NCI-H1436 treated with DMSO at 0.1 percent for 48 hours (cell line): Measurements from ENCODE around the gene DAG1.
"Not testable (repeated sequence)": the region's sequence is repeated elsewhere in the genome, so short reads cannot be mapped to it uniquely, and the experiment has no call there.

Source experiments
- DNase-seq: peaks from one replicate; lab custom pipeline; 2025; lab: John Stamatoyannopoulos, UW

DAG1 gene

DNA sequence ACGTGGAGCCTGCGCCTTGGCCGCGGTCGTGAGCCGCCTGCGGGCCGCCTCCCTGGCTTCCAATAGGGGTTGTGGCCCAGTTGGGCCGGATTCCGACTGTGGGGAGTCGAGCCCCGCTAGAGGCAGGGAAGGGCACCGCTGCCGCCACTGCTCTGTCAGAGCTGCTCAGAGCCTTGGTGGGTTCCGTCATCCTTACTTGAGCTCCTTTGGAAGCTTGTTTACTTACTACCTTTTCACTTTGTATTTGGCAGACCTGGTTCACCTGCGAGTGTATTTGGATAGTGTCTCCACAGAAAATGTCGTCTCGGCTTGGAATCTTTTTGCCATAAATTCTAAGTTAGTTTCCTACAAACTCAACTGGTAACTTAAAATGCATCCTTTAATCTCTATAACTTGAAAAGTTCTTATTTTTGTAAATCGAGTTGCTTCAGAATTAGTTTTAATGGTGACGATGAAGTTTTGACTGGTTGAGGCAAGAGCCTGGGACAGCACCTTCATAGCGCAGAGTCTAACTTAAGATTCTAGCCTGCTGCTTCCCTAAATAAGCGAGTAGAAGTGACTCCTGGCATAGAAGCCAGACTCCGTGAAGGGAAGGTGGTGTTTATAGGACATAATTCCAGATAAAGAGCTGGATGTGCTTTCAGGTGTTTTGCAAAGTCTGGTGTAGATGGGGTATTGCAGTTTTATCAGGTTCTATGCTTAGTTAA lies 800 bp downstream of the DAG1 start:
- no peak for DNase-seq

DNA sequence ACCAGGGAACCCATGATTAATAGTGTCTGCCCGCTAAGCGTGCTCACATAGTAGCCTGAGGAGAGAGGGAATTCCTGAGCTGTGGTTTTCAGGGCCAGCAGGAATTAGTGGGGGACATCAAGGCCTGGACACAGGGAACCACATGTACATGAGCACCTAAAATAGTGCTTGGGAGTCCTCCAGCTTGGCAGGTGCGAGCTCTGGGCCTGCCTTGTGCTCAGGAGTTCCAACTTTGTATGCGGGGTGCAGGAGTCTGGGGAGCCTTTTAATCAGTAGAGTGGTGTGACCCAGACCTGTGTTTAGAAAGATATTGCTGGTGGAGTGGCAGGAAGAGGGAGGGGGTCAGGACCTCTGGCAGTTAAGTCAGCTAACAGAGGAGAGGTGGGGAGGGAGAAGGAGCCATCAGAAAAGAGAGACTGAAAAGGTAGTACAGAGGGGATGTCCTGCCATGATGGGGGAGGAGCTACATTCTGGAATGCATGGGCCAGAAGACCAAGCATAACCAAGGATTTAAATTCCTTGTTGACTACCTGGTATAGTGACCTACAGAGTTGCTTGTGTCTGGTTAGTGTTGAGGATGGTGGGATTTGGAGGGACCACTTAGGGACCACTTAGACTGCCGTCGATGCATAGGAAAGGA lies 1.9 kb downstream of the DAG1 start:
- no peak for DNase-seq

DNA sequence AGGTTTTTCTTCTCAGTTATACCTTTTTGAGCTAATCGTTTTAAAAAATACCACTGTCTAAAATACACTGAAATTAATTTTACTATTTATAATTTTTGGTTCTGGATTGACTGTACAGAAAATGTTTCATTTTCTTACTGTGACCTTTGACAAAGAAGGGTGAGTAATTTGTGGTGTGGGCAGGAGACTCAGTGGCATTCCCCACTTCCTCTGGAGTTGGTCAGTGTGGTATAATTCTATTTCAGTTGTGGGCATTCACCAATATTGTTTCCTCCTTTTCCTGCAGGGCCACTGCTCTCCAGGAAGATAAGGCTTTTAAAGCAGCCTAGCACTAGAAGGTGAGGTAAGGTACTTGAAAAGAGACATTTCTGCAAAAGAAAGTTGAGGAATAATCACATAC lies 6.5 kb downstream of the DAG1 start:
- no peak for DNase-seq

DNA sequence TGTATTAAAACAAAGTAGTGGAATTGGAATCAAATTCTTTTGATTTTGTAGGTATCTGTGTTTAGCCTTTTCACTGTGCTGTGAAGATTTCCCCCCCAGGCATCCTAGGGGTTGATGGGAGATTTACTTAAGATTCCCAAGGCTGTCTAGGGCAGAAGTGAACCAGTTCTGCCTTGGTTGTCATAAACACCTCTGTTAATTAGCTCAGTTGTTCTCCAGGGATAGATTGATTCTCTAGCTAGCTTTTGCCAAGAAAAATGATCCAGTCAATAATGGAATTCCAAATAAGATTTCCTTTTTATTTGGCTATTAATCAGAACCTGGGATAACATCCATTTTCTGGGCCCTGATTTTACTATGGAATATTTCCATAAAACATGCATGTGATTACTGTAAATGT lies 12.7 kb downstream of the DAG1 start:
- DNase-seq: no peak

DNA sequence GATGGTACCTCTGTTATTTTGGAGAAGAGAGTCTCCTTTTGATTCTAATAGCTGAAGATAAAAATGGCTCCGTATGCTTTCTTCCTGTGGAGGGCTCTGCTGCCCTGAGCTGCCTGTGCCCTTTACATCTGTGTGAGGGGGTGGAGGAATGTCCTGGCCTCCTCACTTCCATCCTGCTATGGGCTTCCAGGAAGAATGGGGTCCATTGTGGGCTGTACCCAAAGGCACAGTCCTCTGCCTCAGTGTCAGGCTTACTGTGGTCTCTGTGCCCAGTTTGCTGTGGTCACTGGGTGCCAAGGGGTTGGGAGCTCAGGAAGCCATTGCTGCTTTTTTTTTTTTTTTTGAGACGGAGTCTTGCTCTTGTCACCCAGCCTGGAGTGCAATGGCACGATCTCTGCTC lies 14.4 kb downstream of the DAG1 start:
- DNase-seq: no peak

DNA sequence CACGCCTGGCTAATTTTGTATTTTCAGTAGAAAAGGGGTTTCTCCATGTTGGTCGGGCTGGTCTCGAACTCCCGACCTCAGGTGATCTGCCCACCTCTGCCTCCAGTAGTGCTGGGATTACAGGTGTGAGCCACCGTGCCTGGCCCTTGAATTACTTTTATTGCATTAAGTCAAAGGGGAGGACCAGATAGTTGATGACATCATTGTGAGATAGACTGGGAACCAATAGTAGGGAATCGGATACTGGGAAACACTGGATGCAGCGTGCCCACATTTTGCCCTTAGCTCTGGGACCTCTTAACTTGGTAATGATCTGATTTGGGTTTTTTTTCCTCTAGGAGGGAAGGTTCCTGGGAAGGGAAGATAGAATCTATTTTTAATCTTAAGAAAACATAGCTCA lies 19.2 kb downstream of the DAG1 start:
- DNase-seq: no peak

DNA sequence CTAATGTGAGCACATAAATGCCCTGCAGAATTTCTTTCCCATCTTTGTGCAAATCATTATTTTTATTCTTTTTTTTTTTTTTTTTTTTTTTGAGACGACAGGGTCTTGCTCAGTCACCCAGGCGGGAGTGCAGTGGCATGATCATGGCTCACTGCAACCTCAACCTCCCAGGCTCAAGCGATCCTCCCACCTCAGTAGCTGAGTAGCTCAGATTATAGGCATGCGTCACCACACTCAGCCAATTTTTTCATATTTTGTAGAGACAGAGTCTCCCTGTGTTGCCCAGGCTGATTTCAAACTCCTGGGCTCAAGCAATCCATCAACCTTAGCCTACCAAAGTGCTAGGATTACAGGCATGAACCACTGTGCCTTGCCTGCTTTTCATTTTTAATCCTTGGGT lies 22.9 kb downstream of the DAG1 start:
- no peak for DNase-seq

DNA sequence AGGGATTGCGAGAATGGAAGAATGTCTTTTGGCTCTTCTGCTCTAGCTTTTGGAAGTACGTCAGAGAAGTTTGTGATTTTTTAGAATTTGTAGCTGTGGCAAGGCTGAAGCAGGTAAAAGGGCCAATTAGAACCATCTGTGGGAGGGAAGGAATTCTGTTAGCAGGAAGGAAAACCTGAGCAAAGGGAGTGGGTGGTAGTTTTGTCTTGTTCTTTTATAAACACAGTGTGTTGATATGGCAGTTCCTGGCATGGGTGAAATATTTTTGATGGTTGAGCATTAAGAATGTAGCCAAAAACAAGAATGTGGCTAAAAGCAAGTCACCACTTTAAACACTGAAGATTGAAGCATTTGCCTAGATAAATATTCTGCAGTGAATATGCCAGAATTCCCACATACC lies 23.8 kb downstream of the DAG1 start:
- DNase-seq: no peak

DNA sequence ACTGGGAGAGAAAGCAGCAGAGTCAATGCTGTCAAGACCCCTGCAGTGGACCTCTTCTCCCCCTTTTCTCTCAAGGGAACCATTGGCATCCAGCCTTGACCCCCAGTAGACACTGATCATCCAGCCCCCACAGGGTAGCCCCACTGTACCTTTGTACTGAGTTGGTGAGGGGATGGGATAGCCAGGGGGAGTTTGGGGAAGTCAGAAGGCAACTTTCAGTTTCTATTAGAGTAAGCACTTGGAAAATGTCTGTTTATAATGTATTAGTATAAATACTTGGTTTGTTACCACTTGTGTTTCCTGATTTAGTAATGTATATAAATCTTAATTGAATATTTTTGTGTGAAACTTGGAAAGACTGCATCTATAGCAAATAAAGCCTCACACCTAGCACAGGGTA lies 25.0 kb downstream of the DAG1 start:
- no peak for DNase-seq

DNA sequence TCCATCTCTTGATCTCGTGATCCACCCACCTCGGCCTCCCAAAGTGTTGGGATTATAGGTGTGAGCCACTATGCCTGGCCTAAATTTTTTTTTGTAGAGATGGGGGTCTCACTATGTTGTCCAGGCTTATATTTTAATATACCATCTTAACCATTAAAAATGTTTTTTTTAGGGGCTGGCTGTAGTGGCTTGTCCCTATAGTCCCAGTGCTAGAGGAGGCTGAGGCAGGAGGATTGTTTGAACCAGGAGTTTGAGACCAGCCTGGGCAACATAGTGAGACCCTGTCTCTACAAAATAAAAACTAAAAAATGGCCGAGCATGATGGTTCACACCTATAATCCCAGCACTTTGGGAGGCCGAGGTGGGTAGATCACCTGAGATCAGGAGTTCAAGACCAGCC lies 26.8 kb downstream of the DAG1 start:
- not testable (repeated sequence) for DNase-seq

DNA sequence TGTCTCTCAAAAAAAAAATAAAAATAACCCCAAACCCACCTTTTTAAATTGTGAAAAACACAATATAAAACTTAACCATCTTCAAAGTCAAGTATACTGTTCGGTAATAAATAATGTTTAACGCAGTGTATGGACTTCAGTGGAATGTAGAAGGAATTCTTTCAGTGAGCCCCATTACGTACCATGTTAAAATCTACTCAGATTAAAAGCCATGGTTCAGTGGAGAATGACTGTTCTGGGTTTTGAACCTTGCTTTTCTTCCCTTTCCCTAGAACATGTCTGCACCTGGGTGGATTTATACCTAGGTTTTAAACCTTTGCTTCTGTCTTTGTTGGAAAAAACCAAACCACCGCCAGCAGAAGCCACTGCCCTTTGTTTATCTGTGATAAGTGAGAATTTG lies 27.5 kb downstream of the DAG1 start:
- DNase-seq: no peak

DNA sequence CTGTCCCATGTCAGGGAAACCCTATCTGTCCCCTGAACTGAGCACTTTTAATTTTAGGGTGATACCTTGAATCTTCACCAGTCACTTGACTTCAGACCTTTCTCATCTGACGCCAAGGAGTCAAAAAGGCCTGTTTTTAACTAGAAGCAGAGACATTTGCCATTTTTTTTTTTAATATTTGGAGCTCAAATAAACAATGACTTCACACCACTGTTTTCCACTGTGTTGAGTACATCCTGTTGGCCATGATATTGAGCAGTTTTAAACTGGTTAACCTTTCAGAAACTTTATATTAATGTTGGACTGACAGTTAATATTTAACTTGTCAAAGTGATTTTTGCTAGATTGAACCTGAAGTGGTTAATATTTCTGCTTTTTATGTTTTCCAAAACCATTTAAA lies 28.2 kb downstream of the DAG1 start:
- no peak for DNase-seq

DNA sequence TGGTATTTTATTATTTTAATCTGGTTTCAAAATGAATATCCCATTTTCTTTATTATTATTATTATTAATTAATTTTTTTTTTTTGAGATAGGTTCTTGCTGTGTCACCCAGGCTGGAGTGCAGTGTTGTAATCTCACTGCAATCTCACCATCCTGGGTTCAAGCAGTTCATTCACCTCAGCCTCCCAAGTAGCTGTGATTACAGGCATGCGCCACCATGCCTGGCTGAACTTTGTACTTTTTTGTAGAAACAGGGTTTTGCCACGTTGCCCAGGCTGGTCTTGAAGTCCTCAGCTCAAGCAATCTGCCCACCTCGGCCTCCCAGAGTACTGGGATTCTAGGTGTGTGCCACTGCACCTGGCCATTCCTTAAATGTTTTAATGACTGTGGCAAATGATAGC lies 28.6 kb downstream of the DAG1 start:
- no peak for DNase-seq

DNA sequence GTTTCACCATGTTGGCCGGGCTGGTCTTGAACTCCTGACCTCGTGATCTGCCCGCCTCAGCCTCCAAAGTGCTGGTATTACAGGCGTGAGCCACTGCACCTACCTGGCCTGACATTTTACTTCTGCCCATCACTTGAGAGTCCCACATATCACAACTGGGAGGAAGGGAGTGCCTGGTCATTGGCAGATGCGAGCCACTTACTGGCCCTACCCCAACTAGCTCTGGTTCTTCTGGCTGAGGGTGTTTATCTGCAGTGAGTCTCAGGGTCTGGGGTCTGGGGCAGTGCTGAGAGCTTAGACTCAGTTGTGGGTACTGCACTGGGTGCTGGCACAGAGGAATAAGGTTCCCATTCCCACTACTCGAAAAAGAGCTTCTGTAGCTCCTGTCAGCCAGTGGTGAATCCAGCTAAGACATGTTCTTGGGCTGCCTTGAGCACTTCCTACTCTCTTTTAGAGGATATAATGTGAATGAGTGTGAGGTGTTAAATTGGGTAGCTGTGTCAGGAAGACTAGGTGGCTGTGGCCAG lies 30.2 kb downstream of the DAG1 start:
- no peak for DNase-seq

DNA sequence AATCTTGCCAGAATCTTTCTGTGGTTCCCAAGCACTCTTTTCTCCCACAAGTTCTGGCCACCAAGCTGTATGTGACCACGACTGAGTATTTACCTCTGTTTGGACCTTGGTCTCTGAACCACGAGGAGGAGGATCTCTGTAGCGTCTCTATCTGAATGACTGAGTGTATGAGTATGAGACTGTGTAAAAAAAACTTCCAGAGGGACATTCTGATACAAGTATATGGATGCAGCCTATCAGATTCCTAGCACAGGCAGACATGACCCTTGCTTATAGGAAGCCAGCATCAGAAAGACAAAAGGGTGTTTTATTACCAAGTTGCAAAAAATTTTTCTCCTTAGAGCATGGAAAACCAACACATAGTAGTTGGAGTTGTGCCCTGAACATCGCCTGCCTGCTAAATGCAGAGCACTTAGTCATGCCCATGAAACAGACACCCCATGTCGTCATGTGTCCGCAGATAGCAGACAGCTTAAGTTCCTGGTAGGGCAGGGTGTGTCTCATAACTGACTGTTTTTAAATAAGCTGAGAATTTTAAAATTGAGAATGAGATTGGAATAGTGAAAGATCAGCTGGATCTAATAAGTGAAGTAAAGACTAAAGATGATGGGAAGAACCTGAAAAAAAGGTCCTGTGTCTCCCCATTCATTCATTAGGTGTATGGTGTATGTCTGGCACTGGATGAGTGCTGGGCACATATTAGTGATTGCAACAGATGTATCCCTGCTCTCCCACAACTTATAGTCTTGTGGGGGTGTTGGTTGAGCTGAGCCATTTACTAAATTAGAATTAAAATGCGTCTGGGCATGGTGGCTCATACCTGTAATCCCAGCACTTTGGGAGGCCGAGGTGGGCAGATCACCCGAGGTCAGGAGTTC lies 30.9 kb downstream of the DAG1 start:
- DNase-seq: no peak

DNA sequence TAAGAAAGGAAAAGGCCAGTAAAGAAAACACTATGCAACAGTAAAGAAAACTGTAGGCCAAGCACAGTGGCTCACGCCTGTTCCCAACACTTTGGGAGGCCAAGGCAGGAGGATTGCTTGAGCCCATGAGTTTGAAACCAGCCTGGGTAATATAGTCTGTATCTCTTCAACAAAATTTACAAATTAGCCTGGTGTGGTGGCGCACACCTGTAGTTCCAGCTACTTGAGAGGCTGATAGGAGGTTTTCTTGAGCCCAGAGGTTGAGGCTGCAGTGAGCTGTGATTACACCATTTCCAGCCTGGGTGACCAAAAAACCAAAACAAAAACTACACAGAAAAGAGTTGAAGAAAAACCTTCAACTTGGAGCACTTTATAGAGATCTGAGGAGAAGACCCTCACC lies 31.8 kb downstream of the DAG1 start:
- DNase-seq: no peak

DNA sequence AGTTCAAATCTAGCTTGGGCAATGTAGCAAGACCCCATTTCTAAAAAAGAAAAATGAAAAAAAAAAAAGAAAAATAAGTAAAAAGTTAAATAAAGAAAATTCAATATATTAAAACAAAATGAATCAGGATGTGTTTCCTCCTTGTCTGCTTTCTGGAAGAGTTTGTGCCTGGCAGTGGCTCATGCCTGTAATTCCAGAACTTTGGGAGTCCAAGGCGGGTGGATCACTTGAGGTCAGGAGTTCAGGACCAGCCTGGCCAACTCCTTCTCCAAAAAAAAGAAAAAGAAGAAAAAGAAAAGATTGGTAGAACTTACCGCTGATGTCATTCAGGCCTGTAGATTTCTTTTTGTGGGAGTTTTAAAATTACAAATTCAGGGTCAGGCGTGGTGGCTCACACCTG lies 36.8 kb downstream of the DAG1 start:
- no peak for DNase-seq

DNA sequence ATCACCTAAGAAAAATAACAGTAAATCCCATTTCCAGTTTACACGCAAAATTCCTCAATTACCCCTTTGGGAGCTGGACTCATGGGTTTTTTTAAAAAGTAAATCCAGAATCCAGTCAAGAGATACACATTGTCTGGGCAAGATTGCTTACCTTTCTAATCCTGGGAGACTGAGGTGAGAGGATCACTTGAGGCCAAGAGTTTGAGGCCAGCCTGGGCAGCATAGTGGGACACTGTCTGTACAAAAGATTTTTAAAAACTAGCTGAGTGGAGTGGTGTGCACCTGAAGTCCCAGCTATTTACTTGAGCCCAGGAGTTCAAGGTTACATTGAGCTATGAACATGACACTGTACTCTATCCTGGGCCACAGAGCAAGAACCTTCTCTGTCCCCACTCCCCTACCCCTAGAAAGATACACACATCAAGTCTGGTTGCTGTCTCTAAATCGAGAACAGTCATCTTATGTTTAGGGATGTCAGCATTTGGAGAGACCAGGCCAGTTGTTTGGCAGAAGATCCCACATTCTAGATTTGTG lies 39.0 kb downstream of the DAG1 start:
- DNase-seq: no peak

DNA sequence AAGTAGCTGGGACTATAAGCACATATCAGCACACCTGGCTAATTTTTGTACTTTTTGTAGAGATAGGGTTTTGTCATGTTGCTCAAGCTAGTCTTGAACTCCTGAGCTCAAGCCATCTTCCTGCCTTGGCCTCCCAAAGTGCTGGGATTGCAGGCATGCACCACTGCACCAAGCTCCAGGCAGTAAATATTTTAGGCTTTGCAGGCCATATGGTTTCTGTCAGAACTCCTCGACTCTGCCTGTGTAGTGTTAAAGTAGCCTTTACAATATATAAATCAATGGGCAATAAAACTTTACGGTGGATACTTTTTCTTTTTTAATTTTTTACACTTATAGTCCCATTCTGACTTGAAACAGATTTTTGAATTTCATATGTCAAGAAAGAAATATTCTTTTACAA lies 41.6 kb downstream of the DAG1 start:
- no peak for DNase-seq

DNA sequence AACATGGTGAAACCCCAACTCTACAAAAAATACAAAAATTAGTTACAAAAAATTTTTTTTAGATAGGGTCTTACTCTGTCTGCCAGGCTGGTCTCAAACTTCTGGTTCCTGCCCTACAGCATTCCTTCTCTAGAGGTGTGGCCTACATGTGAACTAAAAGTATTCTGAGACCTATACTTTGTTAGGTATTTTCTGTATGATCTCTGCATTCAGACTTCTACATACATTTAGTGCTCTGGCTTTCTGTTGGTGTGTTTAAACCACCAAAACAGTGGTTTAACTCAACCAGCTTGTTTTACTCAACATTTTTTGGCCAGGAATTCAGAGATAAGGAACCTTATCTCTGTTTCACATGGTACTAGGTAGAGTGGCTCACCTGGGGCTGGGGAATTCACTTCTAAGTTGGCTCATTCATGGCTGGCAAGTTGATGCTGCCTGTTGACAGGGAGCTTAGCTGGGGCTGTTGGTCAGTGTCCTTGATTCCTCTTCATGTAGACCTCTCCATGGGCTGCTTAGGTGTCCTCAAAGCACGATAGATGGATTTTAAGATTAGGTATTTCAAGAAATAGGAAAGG lies 42.8 kb downstream of the DAG1 start:
- DNase-seq: no peak

DNA sequence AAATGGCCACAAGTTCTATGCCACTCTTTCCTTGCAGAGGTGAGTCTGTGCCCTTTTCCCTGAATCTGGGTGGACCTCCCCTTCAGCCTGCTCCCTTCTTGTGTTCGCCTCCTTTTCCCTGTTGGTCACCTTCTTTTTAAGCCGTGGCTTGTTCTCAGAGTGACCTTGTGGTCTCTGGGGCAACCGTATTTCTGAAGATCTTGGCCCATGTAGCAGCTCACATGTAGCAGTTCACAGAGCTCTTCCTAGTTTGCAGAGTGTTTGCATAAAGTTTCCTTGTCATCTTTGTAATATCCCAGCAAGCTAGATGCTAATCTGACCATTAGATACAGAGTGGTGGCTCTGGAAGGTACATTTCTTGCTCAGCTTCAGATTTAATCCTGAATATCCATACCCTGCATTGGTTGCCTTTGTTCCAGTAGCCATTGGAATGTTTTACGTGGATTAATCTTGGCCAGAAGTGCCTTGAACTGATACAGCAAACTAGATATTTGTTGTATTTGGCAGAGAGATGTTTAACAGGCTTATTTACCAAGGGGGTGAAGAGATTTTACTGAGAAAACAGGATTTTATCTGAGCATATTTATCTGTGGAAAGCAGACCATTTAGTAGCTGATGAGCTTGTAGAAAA lies 43.5 kb downstream of the DAG1 start:
- DNase-seq: no peak

DNA sequence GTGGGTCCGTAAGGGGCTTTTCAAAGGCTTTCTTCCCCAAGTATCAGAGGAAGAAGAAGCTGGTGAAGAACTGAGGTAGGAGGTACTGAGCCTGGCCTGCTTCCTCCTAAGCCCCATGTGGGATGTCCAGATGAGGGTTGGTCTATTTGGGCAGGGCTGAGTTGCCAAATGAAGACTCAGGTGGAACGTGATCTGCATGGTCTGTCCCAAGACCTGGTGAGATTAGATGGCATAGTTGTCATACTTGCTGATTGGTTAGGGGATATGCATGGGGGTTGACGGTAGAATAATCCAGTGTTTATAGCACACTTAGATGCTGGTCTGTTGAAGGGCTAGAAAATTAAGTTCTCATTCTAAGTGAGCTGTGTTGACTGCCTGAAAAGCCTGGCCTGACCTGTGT lies 47.9 kb downstream of the DAG1 start:
- DNase-seq: no peak
